HG02973 (cell line): ENCODE measurements around the gene PALLD.

Source experiments
- ATAC-seq: cut with Tn5 transposase; IDR thresholded peaks from one replicate; pipeline ENCODE4 v1.9.1; 2021; ENCODE audit warnings: moderate library complexity; ENCODE audit not compliant: unreplicated experiment

The PALLD gene

DNA sequence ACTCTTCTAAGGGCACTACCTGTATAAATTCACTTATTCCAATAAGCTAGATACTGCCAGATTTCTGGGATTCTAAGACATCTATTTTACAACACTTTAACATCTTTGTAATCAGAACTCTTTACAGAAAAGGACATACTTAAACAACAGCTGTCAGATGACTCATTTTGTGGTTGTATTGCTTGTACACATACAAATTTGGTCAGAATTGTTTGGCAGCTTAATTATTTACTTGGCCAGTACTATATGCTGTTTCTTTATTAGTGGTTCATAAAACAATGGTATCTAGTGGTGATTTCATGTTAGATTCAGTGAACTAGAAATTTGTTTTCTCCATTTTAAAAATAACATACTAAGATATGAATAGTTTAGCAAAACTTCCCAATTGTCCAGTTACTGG lies 27.2 kb downstream of the PALLD start:
- no peak for ATAC-seq

DNA sequence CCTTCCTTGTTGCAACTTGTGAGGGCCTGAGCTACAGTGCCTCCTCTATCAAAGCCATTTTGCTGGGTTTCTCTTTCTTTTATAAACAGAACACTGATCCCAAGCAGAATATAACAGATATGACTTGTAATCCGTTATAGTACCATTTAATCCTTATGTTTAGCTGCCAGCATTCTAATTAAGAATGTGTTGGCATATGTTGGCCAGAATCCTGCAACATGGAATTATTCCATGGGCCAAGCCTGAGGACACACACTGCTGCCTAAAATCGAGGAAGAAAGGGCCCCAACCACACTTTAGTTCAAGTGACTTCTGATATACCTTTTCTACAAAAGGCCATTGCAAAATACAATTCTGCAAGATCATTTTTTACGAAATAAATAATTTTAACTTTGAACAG lies 28.0 kb downstream of the PALLD start:
- no peak for ATAC-seq

GRCh38 chr4:168527560-168527959 lies 30.7 kb downstream of the PALLD start:
- no peak for ATAC-seq

DNA sequence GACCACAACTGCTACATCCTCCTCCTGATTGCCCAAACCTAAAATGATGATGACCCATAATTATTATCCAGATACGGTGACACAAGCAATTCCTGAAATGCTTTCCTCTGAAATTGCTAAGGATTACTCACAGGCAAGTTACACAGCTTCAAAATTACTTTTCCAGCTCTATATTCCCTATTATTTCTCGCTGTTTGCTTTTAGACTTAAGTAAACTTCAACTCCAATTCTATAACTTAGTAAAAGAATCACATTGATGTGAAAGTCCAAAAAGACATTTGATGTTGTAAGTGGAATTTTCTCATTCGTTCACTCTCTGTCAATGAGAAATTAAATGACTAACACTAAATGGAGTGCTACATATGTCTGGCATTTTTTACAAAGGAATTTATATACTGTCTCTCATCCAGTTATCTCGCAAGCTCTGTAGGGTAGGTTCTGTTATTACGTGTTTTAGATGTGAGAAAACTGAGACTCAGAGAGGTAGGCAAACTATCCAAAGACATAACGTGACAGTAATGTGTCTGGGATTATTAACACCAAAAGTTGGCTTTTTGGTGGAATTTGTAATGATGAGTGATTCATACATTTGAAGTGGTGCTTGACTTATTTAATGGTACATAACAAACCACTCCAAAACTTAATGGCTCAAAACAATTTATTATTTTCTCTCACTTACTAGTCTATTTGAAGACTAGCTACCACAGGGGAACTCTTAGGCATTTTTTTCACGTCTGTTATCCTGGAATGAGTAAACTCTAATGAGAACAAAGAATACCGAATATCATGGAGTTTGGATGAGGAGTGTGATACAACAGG lies 31.5 kb downstream of the PALLD start:
- no peak for ATAC-seq

GRCh38 chr4:168529257-168529656 lies 32.4 kb downstream of the PALLD start:
- no peak for ATAC-seq

DNA sequence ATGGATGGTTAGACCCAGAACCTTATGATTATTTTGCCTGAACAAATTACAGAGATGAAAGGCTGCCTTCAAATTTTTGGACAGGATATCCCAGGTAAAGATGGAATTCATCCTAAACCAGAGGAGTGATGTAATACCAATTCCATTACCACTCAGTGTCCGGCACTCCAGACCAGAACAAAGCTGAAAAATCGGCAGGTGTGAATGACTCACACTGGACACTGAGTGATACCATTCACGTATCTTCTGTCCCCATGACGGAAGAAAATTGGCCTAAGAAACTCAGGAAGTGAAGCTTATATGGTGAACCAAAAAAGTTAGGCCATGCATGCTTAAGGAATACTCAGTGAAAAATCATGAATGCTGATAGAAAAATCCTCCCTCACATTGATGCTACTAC lies 34.5 kb downstream of the PALLD start:
- no peak for ATAC-seq

GRCh38 chr4:168534535-168534934 lies 37.7 kb downstream of the PALLD start:
- ATAC-seq, result no peak

DNA sequence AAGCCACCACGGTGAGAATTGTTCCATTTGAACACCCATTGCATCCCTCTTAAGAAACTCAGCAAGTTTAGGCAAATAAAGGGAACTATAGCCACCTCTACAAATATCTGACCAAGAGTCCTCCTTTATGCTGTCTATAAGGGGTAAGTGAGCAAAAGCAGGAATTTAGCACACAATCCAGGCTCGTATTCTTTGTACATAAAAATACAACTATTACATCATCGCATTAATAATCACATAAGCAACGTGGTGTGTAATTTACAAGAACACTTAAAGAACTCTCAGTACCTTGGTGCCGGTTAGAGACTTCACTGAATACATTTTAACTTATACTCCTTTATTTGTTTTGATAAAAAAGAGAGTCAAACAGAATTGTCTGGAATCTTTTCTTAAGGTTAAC lies 38.8 kb downstream of the PALLD start:
- ATAC-seq, result no peak

- ATAC-seq, result no peak
Observed at GRCh38 chr4:168536448-168536847, 39.6 kb downstream of the PALLD start.

- no peak for ATAC-seq
Observed at GRCh38 chr4:168537086-168537485, 40.2 kb downstream of the PALLD start.

GRCh38 chr4:168537571-168537970 lies 40.7 kb downstream of the PALLD start:
- no peak for ATAC-seq

GRCh38 chr4:168538632-168539031 lies 41.8 kb downstream of the PALLD start:
- no peak for ATAC-seq

DNA sequence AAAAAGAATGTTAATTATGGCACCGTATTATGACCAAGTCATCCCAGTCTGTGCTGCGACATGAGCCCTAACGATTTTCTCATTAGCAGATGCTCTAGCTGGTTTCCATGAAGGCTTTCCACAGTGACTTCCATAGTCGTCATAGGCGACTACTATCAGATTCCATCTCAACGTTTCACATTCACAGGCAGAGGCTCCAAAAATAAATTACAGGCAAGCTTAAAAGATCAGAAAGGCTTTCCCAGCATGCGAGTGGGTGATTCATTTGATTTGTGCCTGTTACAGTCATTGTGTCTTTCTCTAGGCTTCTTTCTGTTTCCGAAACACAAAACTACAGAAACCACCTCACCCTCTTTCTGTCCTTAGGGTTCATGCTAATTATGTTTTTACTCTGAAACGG lies 43.2 kb downstream of the PALLD start:
- no peak for ATAC-seq

DNA sequence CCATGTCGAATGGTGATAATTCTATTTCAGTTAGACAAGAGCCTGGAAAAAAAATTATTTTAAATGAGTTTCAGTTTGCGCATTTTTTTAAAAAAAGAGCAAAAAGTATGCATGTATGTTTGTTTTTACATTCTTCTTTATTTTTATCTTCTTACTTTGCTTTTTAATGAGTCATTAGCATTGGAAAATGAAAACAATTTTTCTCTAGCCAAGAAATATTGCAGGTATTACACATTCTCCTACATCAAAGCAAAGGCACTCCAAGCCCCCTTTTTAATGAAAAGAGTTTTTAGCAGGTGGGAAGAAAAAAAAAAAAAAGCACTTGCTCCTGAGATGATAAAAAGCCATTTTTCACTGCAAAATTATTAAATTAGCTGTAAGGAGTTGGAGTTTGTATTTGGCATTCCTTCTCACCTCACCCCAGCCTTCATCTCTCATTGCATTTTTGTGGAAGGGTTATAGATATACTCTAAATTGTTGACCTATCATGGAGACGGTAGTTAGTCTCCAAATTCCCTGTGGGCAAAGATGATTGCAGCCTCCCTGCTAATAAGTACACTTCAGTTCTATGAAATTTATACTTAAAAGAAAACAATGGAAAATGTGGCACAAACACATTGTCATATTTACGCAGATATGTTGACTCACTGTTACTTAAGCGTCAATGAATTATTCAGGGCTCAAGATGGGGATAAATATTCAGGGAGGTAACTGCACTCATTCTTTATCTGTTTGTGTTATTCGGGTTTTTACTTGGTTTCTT lies 43.8 kb downstream of the PALLD start:
- no peak for ATAC-seq

GRCh38 chr4:168541266-168541953 lies 44.6 kb downstream of the PALLD start:
- ATAC-seq, result no peak

DNA sequence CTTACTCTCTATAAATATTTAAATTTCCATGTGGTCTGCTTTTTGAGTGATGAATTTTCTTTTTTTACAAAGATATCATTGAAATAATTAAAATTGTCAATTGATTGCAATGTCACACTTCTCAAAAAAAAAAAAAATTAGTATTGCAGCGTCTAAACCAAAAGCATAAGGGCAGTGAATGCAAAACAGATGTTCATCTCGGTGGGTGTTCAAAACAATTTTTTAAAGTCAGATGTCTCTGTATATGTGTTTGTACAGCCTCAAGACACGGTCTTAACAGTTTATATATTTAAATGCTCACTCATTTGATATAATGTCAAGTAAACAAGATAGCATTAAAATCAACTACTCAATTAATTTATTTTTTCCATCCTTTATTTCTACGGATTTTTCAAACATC lies 52.3 kb downstream of the PALLD start:
- ATAC-seq, result no peak

- ATAC-seq, result no peak
Observed at GRCh38 chr4:168550064-168550766, 53.4 kb downstream of the PALLD start.

- no peak for ATAC-seq
Observed at GRCh38 chr4:168551211-168551610, 54.4 kb downstream of the PALLD start.

GRCh38 chr4:168551945-168552695 lies 55.3 kb downstream of the PALLD start:
- no peak for ATAC-seq

- no peak for ATAC-seq
Observed at GRCh38 chr4:168553714-168554370, 57.0 kb downstream of the PALLD start.
